ENCODE results near the gene IQCN.
"Not testable (repeated sequence)": the region's sequence is repeated elsewhere in the genome, so short reads cannot be mapped to it uniquely, and the experiment has no call there.

IQCN gene

DNA sequence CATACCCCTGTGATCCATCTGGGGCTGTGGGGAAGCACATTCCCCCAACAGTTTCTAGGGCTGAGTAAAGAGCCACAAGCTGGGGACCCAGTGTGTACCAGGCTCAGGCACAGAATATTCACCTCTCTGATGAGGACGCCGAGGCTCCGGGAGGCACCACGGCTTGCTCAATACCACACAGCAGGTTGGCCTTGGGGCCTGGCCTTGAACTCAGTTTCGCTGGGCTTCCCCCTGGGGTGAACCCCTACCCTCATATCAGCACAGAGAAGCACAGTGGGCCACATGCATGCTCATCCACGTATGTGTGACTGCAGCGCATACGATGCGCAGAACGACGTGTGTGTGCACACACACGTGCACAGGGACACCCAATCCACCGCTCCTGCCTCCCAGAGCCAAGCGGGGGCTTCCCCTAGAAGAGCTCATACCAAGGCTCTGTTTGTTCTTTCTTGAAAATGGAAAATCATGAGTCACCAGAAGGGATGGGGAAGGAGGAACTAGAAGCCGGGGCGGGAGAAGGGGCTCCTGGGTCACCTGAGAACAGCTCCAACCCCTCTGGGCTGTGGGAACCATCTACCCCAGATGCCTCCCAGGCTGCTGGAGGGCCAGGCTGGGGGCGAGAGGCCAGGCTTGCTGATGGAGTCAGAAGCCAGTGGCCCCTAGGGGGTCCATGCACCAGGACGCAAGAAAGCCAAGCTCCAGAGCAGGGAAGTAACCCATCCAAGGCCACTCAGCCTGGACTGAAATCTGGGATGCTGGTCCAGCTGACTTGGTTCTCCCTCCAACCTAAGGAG, 43.1 kb downstream of the IQCN start:
- no peak for DNase-seq

DNA sequence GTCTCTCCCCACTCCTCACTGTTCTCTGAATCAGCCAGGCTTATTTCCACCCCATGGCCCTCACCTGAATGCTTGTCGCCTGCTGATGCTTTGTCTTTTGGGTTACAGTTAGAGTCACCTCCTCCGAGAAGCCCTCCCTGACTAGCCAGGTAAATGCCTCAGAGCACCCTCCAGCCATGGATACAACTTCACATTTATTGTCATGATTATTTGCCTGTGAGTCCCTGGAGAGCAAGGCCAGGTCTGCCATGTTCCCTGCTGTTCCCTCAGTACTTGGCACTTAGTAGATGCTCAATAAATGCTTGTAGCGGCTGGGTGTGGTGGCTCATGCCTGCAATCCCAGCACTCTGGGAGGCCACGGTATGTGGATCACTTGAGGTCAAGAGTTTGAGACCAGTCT, 44.3 kb downstream of the IQCN start:
- no peak for DNase-seq

DNA sequence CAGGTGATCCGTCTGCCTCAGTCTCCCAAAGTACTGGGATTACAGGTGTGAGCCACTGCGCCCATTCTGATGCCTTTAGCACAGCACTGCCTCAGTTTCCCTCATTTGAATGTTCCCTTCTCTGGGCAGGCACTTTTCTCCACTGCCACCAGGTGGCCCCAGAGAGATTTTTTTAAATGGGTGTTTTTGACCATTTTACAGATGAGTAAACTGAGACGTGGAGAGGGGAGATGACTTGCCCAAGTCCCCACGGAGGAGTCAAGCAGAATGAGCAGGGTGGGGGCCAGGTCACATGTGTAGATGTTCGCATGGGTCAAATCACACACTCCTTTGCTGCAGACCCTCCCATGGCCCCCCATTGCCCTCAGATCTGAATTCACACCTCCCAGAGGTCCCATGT, 44.8 kb downstream of the IQCN start:
- peak; percentile 26 for DNase-seq

DNA sequence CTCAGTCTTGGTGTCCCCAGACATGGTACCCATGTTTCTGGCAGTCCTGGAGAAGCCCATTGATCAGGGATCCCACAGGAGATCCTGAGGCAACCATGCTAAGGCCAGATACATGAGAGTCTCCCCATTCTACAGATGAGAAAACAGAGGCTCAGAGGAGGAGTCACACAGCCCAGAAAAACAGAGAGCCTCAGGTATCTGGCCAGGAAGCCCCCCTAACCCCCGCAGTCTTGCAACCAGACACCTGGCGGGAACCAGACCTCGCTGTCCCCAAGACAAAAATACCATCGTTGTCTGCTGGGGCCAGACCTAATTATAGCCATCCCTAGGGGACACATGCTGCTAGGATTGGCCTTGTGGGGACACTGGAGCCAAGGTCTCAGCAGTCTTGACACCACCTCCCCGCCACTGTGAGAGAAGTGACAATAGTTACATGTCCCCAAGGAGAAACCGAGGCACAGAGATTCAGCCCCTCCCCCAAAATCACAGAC, 46.4 kb downstream of the IQCN start:
- no peak for DNase-seq

DNA sequence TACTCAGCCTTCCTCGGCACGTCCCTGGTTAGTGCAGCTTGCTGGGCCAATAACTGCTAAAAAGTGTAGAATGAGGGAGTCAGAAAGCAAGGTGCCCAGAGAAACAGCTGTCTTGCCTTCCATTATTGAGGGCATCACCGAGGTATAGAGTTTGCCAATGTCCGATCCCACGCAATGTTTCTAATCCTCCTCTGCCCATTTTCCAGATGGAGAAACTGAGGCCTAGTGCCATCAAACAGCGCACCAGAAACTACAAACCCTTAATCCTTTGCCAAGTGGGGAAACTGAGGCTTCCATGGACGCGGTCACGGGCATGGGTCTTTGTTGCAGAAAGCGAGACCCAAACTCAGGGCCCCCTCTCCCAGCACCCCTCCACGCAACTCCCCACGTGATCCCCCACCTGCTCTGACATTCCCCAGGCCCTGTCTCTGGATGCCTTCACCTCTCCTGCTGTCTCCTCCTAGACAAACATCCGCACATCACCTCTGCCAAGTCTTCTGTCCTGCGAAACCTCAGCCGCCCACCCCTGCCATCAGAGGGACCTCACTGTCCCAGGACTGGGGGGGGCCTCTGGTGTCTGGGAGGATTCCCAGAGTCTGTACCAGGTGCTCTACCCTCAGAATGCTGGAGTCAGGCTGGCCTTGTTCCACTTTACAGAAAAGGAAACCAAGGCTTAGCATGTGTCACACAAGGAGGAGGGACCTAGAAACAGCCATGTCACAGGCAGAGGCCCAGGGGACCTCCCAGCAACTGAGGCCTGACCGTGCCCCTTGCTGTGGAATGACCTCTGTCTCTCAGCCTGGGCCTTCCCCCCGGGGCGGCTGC, 47.1 kb downstream of the IQCN start:
- DNase-seq, result no peak

DNA sequence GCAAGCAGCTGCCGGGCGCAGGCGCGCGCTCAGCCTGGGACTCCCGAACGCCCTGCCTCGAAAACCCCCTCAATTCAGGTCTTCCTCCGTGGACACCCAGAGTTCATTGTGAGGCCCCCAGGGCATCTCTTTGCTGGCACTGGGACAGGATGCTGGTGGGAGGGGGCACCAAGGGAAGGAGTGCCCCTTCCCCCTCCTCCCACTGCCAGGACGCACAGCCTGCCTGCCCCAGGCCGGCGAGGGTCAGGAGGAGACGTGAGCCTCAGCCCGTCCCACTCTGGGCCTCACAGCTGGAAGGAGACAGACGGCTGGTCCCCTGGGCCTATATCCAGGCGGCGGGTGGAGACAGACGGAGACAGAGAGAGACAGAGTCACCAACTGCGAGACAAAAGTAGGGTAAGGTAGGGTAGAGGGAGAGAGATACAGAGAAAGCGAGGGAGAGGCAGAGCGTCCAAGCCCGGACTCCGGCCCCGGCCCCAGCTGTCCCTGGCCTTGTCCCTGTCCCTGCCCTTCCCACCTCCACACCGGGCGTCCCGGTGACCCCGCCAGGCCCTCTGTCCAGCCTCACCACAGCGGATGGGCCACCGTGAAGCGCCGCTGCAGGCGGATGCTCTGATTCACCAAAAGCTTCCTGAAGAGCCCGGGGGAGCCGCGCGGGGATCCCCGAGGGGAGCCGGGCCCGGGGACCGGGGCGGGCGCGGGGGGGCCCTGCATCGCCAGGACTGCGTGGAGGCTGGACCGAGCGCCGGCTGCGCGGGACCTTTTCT, 48.4 kb downstream of the IQCN start, which contains the start of gene PDE4C:
Gene PDE4C (minus strand): TSS at position 737 of the 767 bp plus-strand sequence. CDS start 23 bp downstream, at position 714.
- DNase-seq, result no peak

DNA sequence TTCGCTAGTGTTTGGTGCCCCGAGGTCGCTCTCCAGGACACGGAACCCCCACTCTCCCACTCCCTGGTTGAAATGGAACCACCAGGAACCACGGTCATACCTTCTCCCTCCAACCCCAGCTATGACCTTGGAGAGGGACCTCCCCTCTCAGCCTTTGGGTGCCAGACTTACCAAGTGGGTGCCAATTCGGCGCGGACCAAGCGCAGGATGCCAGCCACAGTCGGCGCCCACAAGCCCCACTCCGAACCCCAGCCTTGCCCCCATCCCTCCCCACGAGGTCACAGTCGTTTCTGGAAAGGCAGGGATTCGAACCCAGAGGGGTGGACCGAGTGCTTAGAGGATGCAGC, 48.9 kb downstream of the IQCN start:
- DNase-seq, result no peak

DNA sequence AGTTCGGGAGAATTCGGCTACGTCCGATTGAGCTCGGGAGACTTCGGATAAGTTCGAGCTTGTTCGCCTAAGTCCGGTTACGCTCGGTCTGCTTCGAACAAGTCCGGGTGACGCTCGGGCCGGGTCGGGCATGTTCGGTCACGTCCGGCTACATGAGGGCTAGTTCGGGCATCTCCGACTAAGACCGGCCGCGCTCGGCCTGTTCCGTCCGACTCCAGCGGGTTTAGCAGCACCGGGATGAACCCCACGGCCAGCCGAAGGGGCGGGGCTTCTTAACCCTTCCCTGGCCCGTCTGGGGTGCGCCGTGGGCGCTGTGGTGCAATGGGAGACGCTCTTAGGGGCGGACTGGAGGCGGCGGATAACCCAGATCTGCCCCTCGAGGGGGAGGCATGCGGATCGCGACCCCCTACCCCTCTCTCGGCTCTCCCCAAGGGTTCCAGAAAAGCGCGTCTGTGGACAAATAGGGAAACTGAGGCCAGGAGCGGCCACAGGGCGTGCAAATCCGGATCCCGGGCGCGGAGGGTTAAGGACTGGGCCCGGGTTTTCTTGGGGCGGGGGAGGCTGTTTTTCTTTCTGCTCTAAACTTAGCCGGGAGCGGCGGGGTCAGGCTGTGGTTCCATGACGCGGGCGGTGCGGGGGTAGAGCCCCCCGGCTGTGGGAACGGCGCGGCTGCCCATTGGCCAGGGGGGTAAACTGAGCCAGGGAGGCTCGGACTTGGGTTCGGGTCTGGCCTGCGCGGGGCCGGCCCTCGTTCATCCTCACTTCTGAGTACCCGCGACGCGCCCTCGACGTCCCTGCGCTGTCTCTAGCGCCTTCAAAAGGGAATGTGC, 49.5 kb downstream of the IQCN start:
- peak; percentile 97 for DNase-seq

DNA sequence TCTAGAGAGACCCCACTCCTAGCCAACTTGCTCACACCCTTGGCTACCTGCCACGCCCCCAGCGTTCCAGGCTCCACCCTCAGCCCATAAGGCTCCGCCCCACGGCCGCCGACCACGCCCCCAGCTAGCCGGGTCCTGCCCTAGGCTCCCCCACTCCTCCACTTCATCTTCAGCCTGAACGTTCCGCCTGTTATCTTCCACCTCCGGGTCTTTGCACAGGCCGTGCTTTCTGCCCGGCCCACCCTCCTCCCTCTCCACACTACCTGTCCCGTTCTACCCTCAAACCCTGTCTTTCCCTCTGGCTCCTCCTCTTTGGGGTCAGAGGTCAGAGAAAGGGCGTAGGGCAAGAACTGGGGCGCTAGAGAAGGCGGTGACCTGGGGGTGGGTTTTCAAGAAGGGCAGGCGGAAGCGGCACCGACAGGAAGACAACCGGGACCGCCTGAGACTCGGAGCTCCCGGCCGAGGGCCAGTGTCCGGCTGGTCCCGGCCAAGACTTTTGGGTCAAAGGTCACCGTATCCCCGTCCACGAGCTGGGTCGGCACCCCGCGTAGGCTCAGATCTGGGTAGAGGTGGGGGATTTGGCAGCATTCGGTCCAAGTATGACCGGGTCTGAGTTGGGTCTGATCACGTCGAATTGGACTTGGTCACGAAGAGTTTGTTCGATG, 50.3 kb downstream of the IQCN start:
- DNase-seq, result peak; percentile 43

DNA sequence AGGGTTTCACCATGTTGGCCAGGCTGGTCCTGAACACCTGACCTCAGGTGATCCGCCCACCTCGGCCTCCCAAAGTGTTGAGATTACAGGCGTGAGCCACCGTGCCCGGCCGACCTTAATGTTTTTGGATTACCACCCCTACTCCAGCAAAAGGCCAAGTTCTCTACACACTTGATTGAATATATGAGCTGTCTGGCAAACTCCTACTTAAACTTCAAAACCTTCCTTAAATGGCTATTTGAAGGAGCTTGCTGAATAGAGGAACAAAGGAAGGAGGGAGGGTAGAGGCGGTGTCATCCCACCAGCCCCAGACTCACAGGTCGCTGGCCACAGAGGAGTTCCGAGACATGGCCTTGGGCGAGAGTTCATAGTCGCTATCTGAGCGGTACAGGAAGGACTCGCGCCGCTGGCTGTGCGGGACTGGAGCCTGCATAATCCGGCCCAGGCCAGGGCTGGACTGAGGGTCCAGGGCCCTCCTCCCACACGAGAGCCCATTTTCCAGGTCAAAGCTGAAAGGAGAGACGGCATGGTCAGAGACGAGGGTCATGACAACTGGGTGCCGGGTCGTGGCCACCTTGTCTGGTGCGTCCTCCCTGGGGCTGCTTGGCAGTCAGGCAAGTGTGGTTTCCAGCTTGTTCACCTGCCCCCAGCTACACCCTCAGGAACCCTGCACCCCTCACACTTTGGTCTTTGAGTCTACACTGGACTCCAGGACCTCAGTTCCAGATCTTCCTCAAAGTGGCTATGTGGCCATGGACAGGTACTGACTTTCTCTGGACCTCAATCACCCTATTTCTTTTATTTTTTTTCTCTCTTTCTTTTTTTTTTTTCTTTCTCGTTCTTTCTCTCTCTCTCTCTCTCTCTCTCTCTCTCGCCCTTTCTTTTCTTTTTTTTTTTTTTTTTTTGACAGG, 52.2 kb downstream of the IQCN start:
- no peak for DNase-seq

DNA sequence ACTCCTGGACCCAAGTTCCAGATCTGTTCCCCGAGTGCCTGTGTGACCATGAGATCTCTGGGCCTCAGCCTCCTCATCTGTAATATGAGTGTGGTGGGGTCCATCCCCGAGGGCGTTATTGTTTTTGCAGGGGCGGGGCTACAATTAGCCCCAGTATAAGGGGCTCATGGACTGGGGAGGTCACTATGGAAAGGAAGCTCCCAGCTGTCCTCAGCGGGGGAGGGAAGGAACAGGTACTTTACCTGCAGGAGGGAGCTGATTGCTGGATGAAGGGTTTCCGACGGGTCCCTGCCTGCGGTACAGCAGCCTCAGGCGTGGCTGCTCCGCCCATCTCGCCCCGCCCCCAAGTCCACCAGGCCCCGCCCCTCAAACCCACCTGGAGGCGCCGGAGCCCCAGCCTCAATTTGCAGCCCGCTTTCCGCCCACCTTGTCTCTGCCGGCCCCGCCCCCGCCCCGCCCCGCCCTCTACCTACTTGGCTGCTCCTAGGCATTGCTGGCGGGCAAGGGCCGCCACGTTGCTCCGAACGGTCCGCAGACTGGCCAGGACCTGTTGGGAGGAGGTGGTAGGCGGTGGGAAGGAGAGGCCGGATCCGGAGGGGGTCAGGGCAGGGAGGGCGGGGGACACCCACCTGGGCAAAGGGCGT, 53.5 kb downstream of the IQCN start:
- DNase-seq, result no peak

DNA sequence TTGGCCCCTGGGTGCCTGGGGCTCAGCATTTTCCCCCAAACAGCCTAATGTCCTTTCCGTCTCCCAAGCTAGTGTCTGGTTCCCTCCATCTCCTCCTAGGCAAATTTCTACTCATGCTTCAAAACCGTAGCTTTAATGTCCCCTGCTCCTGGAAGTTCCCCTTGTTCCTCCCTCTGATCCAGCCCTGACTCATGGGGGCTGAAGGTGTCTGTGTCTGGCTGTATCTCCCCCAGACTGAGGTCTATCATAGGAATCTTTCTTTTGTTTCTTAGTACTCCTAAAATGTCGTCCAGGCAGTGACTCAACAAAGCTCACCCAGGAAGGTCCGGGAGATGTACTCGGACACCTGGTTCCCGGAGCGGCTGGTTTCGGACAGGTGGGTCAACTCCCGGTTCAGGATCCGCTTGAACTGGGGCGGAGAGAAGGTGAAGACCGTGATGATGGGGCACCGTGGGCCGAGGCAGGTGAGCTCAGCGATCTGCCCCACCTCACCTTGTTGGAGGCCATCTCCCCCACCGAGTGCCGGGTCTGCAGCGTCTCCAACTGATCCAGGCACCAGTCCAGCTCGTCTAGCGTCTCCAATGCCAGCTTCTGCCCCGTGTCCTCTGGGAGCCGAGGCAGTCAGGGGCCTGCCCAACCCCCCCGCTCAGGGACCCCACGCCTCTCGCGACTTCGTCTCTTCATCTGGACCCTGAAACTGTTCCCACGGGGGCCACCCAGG, 54.2 kb downstream of the IQCN start:
- no peak for DNase-seq

DNA sequence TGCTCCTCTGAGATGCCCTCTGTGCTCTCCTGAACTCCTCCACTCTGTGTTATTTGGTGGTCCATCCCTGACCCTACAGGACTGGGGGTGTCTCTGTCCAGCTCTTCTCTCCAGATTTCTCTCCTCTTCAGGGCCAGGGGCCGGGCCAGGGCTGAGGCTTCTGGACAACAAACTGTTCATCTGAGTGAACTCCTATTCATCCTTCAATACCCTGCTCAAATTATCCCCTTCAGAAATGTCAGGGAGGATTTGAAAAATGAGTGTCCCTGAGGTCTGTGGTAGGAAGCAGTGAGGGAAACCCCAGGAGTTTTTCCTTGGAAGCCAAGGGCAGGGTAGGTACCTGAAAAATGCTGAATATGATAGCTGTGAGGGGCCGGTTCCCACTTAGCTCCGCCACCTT, 55.7 kb downstream of the IQCN start:
- no peak for DNase-seq

DNA sequence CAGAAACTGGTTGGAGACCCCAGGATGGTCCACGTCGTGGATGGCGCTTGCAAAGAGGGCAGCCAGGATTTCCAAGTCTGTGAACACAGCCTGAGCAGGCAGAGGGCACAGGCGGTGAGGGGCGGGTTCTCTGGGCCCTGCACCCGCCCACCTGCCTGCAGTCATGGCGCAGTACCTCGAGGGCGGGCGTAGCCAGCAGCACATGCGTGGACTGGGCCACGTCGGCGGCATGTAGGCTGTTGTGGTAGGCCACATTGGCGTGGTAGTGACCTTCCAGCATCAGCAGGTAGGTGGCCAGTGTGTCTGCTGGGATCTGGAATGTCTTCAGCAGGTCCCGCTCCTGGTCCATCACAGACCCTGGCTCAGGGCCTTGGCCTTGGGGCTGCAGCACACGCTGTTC, 56.1 kb downstream of the IQCN start:
- DNase-seq, result no peak

DNA sequence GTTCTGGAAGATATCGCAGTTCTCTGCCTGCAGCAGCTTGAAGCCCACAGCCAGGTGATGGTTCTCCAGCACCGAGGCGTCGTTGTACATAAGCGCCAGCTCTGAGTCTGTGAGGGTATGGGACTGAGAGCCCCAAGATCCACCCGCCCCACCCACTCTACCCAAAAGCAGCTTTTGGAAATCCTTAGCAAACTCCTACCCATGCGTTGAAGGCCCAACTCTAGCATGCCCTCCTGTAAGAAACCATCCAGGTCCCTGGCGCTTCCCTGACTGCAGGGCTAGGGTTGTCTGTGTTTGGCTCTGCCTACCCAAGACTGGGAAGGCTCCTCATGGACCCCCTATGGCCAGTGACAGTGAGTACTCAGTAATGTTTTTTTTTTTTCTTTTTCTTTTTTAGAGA, 57.5 kb downstream of the IQCN start:
- DNase-seq, result no peak

DNA sequence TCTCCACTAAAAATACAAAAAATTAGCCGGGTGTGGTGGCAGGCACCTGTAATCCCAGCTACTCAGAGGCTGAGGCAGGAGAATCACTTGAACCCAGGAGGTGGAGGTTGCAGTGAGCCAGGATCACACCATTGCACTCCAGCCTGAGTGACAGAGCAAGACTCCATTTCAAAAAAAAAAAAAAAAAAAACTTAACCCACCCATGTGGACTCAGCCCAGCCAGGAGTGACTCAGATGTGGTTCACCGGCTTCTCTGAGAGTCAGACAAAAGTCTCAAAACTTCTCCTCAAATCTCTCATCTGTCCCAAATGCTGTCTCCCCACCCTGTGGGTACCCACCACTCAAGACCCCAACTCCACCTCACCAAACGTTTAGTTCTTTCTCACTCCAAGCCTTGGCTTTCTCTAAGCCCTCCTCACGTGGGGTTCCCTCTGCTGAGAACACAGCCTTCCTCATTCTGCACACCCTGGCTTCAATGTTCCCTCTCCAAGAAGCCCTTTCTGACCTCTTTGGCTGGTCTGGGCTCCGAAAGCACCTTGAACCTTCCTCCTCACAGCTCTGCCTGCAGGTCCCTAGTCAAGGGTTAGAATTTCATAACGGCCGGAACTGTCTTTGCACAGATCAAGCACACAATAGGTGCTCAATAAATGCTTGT, 59.3 kb downstream of the IQCN start:
- DNase-seq, result no peak

DNA sequence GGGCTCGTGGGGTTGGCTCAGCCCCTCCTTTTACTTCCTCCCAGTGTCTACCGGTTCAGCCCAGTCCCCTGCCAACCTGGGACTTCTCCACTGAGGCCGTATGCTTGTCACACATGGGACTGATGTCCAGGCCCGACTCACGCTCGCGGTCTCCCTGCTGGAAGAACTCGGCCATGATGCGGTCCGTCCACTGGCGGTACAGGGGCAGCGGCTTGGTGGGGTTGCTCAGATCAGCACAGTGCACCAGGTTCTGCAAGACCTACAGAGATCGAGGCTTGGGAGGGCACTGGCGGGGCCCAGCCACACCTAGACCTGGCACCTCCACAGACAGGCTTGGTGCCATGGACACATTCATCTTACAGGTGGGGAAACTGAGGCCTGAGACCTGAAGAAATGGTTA, 62.6 kb downstream of the IQCN start:
- DNase-seq, result no peak

DNA sequence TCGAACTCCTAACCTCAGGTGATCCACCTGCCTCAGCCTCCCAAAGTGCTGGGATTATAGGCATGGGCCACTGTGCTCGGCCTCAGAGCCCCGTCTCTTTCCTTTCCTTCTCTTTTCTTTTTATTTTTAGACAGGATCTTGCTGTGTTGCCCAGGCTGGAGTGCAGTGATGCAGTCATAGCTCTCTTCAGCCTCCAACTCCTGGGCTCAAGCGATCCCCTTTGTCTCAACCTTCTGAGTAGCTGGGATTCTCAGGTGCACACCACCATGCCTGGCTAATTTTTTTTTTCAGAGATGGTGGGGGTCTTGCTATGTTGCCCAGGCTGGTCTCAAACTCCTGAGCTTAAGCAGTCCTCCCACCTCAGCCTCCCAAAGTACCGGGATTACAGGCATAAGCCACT, 64.3 kb downstream of the IQCN start:
- not testable (repeated sequence) for DNase-seq
